HEK293 (cell line): Measurements from ENCODE around the gene TPP2.

Source experiments
- SP2 ChIP-seq: fragments of 450-650 bp; formaldehyde crosslinking; IDR thresholded peaks from 2 replicates; pipeline ENCODE4 v1.5.1; 2016; ENCODE audit warnings: missing biosample characterization, missing genetic modification characterization
- ZNF19 ChIP-seq: fragments of 450-650 bp; formaldehyde crosslinking; IDR thresholded peaks from 2 replicates; pipeline ENCODE4; 2016; ENCODE audit warnings: missing biosample characterization, missing genetic modification characterization, low read depth
- ZNF23 ChIP-seq: fragments of 450-650 bp; formaldehyde crosslinking; IDR thresholded peaks from 2 replicates; pipeline ENCODE4 v1.5.1; 2016; ENCODE audit warnings: missing biosample characterization, missing genetic modification characterization, borderline replicate concordance
- ZNF239 ChIP-seq: fragments of 450-650 bp; formaldehyde crosslinking; IDR thresholded peaks from 2 replicates; pipeline ENCODE4 v1.5.1; 2016; ENCODE audit warnings: missing biosample characterization, missing genetic modification characterization
- ZNF292 ChIP-seq: fragments of 450-650 bp; formaldehyde crosslinking; IDR thresholded peaks from 2 replicates; pipeline ENCODE4 v1.5.1; 2016; ENCODE audit warnings: low read depth, missing biosample characterization, missing genetic modification characterization, borderline replicate concordance
- ZNF416 ChIP-seq: fragments of 450-650 bp; formaldehyde crosslinking; IDR thresholded peaks from 2 replicates; pipeline ENCODE4 v1.5.1; 2016; ENCODE audit warnings: missing biosample characterization, missing genetic modification characterization
- ZNF48 ChIP-seq: fragments of 450-650 bp; formaldehyde crosslinking; IDR thresholded peaks from 2 replicates; pipeline ENCODE4 v1.5.1; 2016; ENCODE audit warnings: missing biosample characterization, missing genetic modification characterization
- ZNF530 ChIP-seq: fragments of 450-650 bp; formaldehyde crosslinking; IDR thresholded peaks from 2 replicates; pipeline ENCODE4 v1.5.1; 2016; ENCODE audit warnings: low read depth, missing biosample characterization, missing genetic modification characterization
- ZNF660 ChIP-seq: fragments of 450-650 bp; IDR thresholded peaks from 2 replicates; pipeline ENCODE4 v1.5.1; 2018; ENCODE audit warnings: missing biosample characterization, mild to moderate bottlenecking, missing genetic modification characterization
- ZNF747 ChIP-seq: fragments of 450-650 bp; formaldehyde crosslinking; IDR thresholded peaks from 2 replicates; pipeline ENCODE4 v1.5.1; 2016; ENCODE audit warnings: missing biosample characterization, missing genetic modification characterization
- ZNF777 ChIP-seq: fragments of 450-650 bp; formaldehyde crosslinking; IDR thresholded peaks from 2 replicates; pipeline ENCODE4 v1.5.1; 2017; ENCODE audit warnings: missing biosample characterization, missing genetic modification characterization, borderline replicate concordance
- TF ChIP-seq, protein P1 (sequence below): fragments of 450-650 bp; formaldehyde crosslinking; IDR thresholded peaks from 2 replicates; pipeline ENCODE4 v1.5.1; 2016; ENCODE audit warnings: missing biosample characterization, missing genetic modification characterization
- TF ChIP-seq, protein P2 (sequence below): fragments of 450-650 bp; formaldehyde crosslinking; IDR thresholded peaks from 2 replicates; pipeline ENCODE4 v1.5.1; 2016; ENCODE audit warnings: missing biosample characterization, missing genetic modification characterization
- TF ChIP-seq, protein P3 (sequence below): fragments of 450-650 bp; formaldehyde crosslinking; IDR thresholded peaks from 2 replicates; pipeline ENCODE4 v1.5.1; 2016; ENCODE audit warnings: missing biosample characterization, missing genetic modification characterization

DNA sequence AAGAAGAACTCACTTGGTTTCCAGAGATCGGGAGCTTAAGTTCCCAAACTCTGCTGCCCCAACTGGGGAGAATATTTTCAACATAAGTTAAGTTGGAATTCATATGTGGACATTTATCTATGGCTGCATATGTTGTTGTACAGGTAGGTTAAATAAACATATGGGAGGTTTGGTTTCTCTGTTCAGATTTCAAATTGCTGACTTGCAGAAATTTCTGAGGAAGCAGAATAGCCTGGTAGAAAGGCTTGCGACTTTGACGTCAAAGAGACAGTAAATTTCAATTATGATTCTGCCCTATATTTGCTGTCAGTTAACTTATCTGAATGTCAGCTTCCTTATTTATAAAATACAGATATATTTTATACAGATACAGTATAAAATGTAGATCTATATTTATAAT is 40.0 kb upstream of the TPP2 start:
- TF ChIP-seq ZNF48, result no peak
- TF ChIP-seq, protein P1, sequence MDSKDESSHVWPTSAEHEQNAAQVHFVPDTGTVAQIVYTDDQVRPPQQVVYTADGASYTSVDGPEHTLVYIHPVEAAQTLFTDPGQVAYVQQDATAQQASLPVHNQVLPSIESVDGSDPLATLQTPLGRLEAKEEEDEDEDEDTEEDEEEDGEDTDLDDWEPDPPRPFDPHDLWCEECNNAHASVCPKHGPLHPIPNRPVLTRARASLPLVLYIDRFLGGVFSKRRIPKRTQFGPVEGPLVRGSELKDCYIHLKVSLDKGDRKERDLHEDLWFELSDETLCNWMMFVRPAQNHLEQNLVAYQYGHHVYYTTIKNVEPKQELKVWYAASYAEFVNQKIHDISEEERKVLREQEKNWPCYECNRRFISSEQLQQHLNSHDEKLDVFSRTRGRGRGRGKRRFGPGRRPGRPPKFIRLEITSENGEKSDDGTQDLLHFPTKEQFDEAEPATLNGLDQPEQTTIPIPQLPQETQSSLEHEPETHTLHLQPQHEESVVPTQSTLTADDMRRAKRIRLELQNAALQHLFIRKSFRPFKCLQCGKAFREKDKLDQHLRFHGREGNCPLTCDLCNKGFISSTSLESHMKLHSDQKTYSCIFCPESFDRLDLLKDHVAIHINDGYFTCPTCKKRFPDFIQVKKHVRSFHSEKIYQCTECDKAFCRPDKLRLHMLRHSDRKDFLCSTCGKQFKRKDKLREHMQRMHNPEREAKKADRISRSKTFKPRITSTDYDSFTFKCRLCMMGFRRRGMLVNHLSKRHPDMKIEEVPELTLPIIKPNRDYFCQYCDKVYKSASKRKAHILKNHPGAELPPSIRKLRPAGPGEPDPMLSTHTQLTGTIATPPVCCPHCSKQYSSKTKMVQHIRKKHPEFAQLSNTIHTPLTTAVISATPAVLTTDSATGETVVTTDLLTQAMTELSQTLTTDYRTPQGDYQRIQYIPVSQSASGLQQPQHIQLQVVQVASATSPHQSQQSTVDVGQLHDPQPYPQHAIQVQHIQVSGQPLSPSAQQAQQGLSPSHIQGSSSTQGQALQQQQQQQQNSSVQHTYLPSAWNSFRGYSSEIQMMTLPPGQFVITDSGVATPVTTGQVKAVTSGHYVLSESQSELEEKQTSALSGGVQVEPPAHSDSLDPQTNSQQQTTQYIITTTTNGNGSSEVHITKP (tag by site-specific recombination), result no peak
- TF ChIP-seq ZNF416 (tag by site-specific recombination), result no peak
- TF ChIP-seq, protein P2, sequence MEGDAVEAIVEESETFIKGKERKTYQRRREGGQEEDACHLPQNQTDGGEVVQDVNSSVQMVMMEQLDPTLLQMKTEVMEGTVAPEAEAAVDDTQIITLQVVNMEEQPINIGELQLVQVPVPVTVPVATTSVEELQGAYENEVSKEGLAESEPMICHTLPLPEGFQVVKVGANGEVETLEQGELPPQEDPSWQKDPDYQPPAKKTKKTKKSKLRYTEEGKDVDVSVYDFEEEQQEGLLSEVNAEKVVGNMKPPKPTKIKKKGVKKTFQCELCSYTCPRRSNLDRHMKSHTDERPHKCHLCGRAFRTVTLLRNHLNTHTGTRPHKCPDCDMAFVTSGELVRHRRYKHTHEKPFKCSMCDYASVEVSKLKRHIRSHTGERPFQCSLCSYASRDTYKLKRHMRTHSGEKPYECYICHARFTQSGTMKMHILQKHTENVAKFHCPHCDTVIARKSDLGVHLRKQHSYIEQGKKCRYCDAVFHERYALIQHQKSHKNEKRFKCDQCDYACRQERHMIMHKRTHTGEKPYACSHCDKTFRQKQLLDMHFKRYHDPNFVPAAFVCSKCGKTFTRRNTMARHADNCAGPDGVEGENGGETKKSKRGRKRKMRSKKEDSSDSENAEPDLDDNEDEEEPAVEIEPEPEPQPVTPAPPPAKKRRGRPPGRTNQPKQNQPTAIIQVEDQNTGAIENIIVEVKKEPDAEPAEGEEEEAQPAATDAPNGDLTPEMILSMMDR, result no peak
- no peak for TF ChIP-seq SP2 (tag by site-specific recombination)
- TF ChIP-seq ZNF23, result no peak
- no peak for TF ChIP-seq ZNF777 (tag by site-specific recombination)
- TF ChIP-seq ZNF660 (tag by site-specific recombination), result no peak
- TF ChIP-seq, protein P3, sequence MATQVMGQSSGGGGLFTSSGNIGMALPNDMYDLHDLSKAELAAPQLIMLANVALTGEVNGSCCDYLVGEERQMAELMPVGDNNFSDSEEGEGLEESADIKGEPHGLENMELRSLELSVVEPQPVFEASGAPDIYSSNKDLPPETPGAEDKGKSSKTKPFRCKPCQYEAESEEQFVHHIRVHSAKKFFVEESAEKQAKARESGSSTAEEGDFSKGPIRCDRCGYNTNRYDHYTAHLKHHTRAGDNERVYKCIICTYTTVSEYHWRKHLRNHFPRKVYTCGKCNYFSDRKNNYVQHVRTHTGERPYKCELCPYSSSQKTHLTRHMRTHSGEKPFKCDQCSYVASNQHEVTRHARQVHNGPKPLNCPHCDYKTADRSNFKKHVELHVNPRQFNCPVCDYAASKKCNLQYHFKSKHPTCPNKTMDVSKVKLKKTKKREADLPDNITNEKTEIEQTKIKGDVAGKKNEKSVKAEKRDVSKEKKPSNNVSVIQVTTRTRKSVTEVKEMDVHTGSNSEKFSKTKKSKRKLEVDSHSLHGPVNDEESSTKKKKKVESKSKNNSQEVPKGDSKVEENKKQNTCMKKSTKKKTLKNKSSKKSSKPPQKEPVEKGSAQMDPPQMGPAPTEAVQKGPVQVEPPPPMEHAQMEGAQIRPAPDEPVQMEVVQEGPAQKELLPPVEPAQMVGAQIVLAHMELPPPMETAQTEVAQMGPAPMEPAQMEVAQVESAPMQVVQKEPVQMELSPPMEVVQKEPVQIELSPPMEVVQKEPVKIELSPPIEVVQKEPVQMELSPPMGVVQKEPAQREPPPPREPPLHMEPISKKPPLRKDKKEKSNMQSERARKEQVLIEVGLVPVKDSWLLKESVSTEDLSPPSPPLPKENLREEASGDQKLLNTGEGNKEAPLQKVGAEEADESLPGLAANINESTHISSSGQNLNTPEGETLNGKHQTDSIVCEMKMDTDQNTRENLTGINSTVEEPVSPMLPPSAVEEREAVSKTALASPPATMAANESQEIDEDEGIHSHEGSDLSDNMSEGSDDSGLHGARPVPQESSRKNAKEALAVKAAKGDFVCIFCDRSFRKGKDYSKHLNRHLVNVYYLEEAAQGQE (tag by site-specific recombination), result no peak
- TF ChIP-seq ZNF19 (tag by site-specific recombination), result no peak
- TF ChIP-seq ZNF530 (tag by site-specific recombination), result no peak
- TF ChIP-seq ZNF292 (tag by site-specific recombination), result no peak
- no peak for TF ChIP-seq ZNF747 (tag by site-specific recombination)
- no peak for TF ChIP-seq ZNF239
